K562 (cell line): ENCODE results near the gene C17orf113. TPM values are rescaled to one million over a fixed set of nuclear protein-coding genes. Genes with fewer than 3 reads are reported as not detected.

Source experiments
- ATF7 ChIP-seq: fragments of 450-650 bp; IDR thresholded peaks from 2 replicates; pipeline ENCODE4 v1.7.1; 2014; ENCODE audit warnings: mild to moderate bottlenecking, moderate library complexity
- BHLHE40 ChIP-seq: IDR thresholded peaks from 2 replicates; pipeline ENCODE4 v1.6.1; 2011; ENCODE audit warnings: low read length, improper control_type of control experiment
- CSDE1 ChIP-seq, 2 experiments: fragments of 450-650 bp; IDR thresholded peaks; 2 replicates each; pipeline ENCODE4 v1.6.1; 2016; ENCODE audit warnings: mild to moderate bottlenecking in 1 of 2
- DACH1 ChIP-seq: fragments of 450-650 bp; IDR thresholded peaks from 2 replicates; pipeline ENCODE4 v1.6.1; 2018; ENCODE audit not compliant: partially characterized antibody
- E2F5 ChIP-seq: sonication (generic); formaldehyde crosslinking; IDR thresholded peaks from 2 replicates; pipeline ENCODE4 v1.8.0; 2022; ENCODE audit warnings: mild to moderate bottlenecking, missing genetic modification reagents
- IFI16 ChIP-seq: fragments of 250-450 bp; sonication (Bioruptor Pico); IDR thresholded peaks from 2 replicates; pipeline ENCODE4 v2.1.2; 2022; ENCODE audit warnings: mild to moderate bottlenecking, inconsistent platforms
- JUN ChIP-seq, 2 experiments: sonication (generic) in 1 of 2; formaldehyde crosslinking in 1 of 2; IDR thresholded peaks; 2 replicates each; pipeline versions ENCODE4 v1.6.1 to v1.8.0; 2012 to 2022; ENCODE audit warnings: borderline replicate concordance in 2 of 2, mild to moderate bottlenecking in 2 of 2, improper control_type of control experiment in 1 of 2, low read depth in 1 of 2, low read length in 1 of 2, missing genetic modification reagents in 1 of 2
- KAT2B ChIP-seq: IDR thresholded peaks from one replicate; pipeline ENCODE4 v1.6.1; 2012; ENCODE audit warnings: low read depth, mild to moderate bottlenecking, control low read depth, inconsistent platforms, low read length, moderate library complexity
- NR1H2 ChIP-seq: sonication (generic); formaldehyde crosslinking; IDR thresholded peaks from 2 replicates; pipeline ENCODE4 v1.4.0; 2020; ENCODE audit warnings: mild to moderate bottlenecking, missing genetic modification reagents
- RUNX1 ChIP-seq: sonication (generic); IDR thresholded peaks from 2 replicates; pipeline ENCODE4 v1.6.1; 2016; ENCODE audit warnings: antibody characterized with exemption, low read depth
- SMARCE1 ChIP-seq: fragments of 450-650 bp; IDR thresholded peaks from 2 replicates; pipeline ENCODE4 v1.7.1; 2016; ENCODE audit warnings: mild to moderate bottlenecking
- ZNF316 ChIP-seq: fragments of 450-650 bp; IDR thresholded peaks from 2 replicates; pipeline ENCODE4 v1.6.1; 2016
- ZNF76 ChIP-seq: fragments of 250-450 bp; sonication (Bioruptor Pico); IDR thresholded peaks from 2 replicates; pipeline ENCODE4 v1.4.0; 2020; ENCODE audit warnings: mild to moderate bottlenecking, moderate library complexity, borderline replicate concordance
- polyA plus RNA-seq, 8 experiments: library from polyadenylated mRNA; depleted of rRNA in 4 of 8; stranded (reverse) in 5 of 8; unstranded in 3 of 8; fragments of >200 nt; fragmentation: Nextera tagmentation in 2 of 8; fragmentation: Illumina TruSeq in 1 of 8; extraction: Ambion mirVana in 2 of 8; extraction: Trizol in 1 of 8; gene quantifications; 2 replicates each; pipeline versions ENCODE4 v1.2.1 to v1.2.3, GENCODE V29; 2011 to 2014; ENCODE audit warnings: inconsistent platforms in 1 of 8, missing spikeins in 1 of 8
- total RNA-seq, 7 experiments: library from RNA; depleted of rRNA in 6 of 7; stranded (reverse); fragments of >200 nt in 6 of 7; fragmentation: Illumina TruSeq in 2 of 7; extraction: Trizol in 2 of 7; gene quantifications; 2 replicates each; pipeline versions ENCODE4 v1.2.1 to v1.2.3, GENCODE V29; 2011 to 2021; ENCODE audit warnings: low replicate concordance in 1 of 7
- TF ChIP-seq, protein P1 (sequence below): fragments of 200-400 bp; formaldehyde crosslinking; IDR thresholded peaks from 2 replicates; pipeline ENCODE4 v1.6.1; 2017; ENCODE audit warnings: mild to moderate bottlenecking, low read depth, low read length, moderate library complexity
- TF ChIP-seq, protein P2 (sequence below), 2 experiments: fragments of 450-650 bp in 1 of 2; sonication (generic) in 1 of 2; formaldehyde crosslinking in 1 of 2; IDR thresholded peaks; 2 replicates each; pipeline versions ENCODE4 v1.7.1 to v1.9.0; 2016 to 2022; ENCODE audit warnings: inconsistent platforms in 1 of 2, mild to moderate bottlenecking in 1 of 2, missing genetic modification reagents in 1 of 2

C17orf113 gene
- total and polyA plus RNA-seq, 9 of the 15 experiments (the other 6 are each of a cell fraction or from before 2014, with no cell fraction given), result 0.10 to 1.2 (median 0.31) TPM

DNA sequence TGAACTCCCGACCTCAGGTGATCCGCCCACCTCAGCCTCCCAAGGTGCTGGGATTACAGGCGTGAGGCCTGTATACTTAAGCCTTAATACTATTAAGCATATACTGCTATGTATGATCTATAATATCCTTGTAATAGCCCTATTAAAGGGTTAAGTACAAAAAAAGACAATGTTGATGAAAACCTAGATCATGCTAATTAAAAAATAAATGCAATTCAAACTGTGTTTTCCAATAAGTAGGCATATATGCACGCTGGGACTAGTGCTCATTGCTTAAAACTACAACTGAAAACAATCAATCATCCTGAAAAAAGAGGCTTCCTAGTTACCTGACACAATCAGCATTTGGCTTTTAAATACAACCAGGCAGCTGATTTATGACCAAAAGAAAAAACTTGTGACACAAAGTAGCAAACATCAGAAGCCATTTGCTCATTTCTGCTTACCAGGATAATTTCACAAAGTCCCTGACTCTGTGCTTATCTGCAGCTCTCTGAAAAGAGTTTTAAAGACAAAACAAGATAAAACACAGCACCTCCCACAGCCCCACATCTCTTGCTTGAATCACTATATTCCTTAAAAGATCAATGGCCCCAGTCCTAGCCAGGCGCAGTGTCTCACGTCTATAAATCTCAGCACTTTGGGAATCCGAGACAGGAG lies 36.8 kb upstream of the C17orf113 start (continued):
- TF ChIP-seq JUN (IDR thresholded peaks at IDR 0.05; ENCODE audit: borderline replicate concordance, low read depth, low read length), result no peak
- TF ChIP-seq JUN (CRISPR knock-in tag; IDR thresholded peaks at IDR 0.05; ENCODE audit: borderline replicate concordance), result no peak
- TF ChIP-seq SMARCE1, result peak; percentile 65; the same call in 1 of the 2 replicates
- TF ChIP-seq KAT2B, result no peak
- no peak for TF ChIP-seq NR1H2
- TF ChIP-seq ZNF76 (CRISPR knock-in tag), result no peak
- no peak for TF ChIP-seq IFI16 (CRISPR knock-in tag)
- TF ChIP-seq, protein P1, sequence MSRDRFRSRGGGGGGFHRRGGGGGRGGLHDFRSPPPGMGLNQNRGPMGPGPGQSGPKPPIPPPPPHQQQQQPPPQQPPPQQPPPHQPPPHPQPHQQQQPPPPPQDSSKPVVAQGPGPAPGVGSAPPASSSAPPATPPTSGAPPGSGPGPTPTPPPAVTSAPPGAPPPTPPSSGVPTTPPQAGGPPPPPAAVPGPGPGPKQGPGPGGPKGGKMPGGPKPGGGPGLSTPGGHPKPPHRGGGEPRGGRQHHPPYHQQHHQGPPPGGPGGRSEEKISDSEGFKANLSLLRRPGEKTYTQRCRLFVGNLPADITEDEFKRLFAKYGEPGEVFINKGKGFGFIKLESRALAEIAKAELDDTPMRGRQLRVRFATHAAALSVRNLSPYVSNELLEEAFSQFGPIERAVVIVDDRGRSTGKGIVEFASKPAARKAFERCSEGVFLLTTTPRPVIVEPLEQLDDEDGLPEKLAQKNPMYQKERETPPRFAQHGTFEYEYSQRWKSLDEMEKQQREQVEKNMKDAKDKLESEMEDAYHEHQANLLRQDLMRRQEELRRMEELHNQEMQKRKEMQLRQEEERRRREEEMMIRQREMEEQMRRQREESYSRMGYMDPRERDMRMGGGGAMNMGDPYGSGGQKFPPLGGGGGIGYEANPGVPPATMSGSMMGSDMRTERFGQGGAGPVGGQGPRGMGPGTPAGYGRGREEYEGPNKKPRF, result no peak
- TF ChIP-seq ATF7, result no peak
- TF ChIP-seq ZNF316, result peak; percentile 68
- no peak for TF ChIP-seq BHLHE40
- no peak for TF ChIP-seq RUNX1
- no peak for TF ChIP-seq DACH1
- TF ChIP-seq CSDE1 (IDR thresholded peaks at IDR 0.05), result no peak
- TF ChIP-seq E2F5 (CRISPR knock-in tag), result no peak
- TF ChIP-seq, protein P2, sequence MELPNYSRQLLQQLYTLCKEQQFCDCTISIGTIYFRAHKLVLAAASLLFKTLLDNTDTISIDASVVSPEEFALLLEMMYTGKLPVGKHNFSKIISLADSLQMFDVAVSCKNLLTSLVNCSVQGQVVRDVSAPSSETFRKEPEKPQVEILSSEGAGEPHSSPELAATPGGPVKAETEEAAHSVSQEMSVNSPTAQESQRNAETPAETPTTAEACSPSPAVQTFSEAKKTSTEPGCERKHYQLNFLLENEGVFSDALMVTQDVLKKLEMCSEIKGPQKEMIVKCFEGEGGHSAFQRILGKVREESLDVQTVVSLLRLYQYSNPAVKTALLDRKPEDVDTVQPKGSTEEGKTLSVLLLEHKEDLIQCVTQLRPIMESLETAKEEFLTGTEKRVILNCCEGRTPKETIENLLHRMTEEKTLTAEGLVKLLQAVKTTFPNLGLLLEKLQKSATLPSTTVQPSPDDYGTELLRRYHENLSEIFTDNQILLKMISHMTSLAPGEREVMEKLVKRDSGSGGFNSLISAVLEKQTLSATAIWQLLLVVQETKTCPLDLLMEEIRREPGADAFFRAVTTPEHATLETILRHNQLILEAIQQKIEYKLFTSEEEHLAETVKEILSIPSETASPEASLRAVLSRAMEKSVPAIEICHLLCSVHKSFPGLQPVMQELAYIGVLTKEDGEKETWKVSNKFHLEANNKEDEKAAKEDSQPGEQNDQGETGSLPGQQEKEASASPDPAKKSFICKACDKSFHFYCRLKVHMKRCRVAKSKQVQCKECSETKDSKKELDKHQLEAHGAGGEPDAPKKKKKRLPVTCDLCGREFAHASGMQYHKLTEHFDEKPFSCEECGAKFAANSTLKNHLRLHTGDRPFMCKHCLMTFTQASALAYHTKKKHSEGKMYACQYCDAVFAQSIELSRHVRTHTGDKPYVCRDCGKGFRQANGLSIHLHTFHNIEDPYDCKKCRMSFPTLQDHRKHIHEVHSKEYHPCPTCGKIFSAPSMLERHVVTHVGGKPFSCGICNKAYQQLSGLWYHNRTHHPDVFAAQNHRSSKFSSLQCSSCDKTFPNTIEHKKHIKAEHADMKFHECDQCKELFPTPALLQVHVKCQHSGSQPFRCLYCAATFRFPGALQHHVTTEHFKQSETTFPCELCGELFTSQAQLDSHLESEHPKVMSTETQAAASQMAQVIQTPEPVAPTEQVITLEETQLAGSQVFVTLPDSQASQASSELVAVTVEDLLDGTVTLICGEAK (IDR thresholded peaks at IDR 0.05), result 0 out of 2 replicates have a peak, but pooled peaks have one; percentile 12
- TF ChIP-seq, protein P2 (CRISPR knock-in tag; IDR thresholded peaks at IDR 0.05), result no peak
